Cardiac fibroblast (primary cell): Measurements from ENCODE around the gene MAST3.
"Not testable (repeated sequence)": the region's sequence is repeated elsewhere in the genome, so short reads cannot be mapped to it uniquely, and the experiment has no call there.

Experiments
- DNase-seq, 2 donors: peaks; one replicate each; pipeline versions ENCODE4 v3.0.0 to v3.0.0-alpha.2; 2010; ENCODE audit warnings: low read depth in 2 of 2
- H3K4me3 ChIP-seq, 2 donors: replicated peaks in 1 of 2; 1 replicate in 1 of 2; 2 replicates in 1 of 2; pipeline ENCODE4 v1.5.1; 2011; ENCODE audit warnings: low read depth in 2 of 2, low read length in 2 of 2, mild to moderate bottlenecking in 2 of 2, moderate library complexity in 1 of 2
- TF ChIP-seq, protein P1 (sequence below): IDR thresholded peaks from one replicate; pipeline ENCODE4 v1.5.1; 2011; ENCODE audit warnings: low read depth, mild to moderate bottlenecking, low read length, inconsistent platforms

MAST3 gene

DNA sequence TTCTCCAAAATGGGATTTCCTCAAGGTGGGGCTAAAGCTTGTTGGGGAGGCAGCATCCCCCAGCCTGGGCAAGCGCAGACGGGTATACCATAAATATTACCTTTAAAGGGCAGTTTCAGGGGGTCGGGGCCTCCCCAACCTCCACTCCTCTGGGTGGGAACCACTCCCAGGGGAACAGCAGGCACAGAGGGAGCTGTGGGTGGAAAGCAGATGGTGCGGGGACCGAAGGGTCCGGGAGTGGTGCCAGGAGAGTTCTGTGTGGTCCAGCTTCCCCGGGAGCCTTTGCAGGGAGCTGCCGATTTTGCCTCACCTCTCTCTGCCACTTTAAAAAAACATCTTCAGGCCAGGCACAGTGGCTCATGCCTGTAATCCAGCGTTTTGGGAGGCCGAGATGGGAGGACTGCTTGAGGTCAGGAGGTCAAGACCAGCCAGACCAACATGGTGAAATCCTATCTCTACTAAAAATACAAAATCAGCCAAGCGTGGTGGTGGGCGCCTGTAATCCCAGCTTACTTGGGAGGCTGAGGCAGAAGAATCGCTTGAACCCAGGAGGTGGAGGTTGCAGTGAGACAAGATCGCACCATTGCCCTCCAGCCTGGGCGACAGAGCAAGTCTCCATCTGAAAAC lies 5.5 kb downstream of the MAST3 start:
- H3K4me3 ChIP-seq: no peak overlapping the region
- TF ChIP-seq, protein P1, sequence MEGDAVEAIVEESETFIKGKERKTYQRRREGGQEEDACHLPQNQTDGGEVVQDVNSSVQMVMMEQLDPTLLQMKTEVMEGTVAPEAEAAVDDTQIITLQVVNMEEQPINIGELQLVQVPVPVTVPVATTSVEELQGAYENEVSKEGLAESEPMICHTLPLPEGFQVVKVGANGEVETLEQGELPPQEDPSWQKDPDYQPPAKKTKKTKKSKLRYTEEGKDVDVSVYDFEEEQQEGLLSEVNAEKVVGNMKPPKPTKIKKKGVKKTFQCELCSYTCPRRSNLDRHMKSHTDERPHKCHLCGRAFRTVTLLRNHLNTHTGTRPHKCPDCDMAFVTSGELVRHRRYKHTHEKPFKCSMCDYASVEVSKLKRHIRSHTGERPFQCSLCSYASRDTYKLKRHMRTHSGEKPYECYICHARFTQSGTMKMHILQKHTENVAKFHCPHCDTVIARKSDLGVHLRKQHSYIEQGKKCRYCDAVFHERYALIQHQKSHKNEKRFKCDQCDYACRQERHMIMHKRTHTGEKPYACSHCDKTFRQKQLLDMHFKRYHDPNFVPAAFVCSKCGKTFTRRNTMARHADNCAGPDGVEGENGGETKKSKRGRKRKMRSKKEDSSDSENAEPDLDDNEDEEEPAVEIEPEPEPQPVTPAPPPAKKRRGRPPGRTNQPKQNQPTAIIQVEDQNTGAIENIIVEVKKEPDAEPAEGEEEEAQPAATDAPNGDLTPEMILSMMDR: no peak

DNA sequence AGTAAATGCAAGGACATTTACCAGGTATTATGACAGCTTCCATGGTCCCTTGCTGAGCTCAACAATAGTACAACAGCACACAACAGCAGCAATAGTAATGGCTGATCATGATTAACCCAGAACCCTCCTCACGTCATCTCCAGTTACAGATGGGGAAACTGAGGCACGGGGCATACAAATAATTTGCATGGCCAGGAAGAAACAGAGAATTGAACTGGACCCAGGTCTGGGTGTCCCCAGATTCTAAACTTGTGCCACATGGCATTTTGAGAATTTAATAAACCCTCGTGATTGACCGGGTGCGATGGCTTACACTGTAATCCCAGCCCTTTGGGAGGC lies 7.2 kb downstream of the MAST3 start:
- TF ChIP-seq, protein P1: no peak
- peak overlapping the region; percentile 25 to 50 for H3K4me3 ChIP-seq
- DNase-seq: no peak

More for the DNA sequence above, 5.5 kb downstream of the MAST3 start:
- DNase-seq: no peak

DNA sequence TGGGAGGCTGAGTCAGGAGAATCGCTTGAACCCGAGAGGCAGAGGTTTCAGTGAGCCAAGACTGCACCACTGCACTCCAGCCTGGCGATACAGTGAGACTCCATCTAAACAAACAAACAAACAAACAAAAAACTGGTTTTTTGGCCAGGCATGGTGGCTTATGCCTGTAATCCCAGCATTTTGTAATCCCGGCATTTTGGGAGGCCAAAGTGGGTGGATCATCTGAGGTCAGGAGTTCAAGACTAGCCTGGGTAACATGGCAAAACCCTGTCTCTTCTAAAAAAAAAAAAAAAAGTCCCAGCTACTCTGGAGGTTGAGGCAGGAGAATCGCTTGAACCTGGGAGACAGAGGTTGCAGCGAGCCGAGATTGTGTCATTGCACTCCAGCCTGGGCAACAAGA lies 7.7 kb downstream of the MAST3 start:
- not testable (repeated sequence) for DNase-seq, H3K4me3 ChIP-seq

DNA sequence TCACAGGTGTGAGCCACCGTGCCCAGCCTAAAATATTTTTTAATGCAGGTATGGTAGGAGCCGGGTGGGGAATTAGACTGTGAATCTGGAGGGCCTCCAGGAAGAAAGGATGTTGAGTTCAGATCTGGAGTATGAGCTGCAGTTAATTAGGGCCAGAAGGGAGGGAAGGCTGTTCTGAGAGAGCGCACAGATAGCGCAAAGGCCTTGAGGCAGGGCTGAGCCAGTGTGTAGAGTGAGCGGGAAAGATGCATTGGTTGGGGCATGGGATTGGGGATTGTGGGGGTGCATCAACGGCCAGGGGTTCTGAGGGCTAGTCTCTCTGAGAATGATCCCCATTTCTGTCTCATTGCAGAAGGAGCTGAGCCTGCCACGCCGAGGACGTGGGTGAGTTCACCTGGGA lies 9.7 kb downstream of the MAST3 start:
- TF ChIP-seq, protein P1: no peak
- no peak overlapping the region for H3K4me3 ChIP-seq

DNA sequence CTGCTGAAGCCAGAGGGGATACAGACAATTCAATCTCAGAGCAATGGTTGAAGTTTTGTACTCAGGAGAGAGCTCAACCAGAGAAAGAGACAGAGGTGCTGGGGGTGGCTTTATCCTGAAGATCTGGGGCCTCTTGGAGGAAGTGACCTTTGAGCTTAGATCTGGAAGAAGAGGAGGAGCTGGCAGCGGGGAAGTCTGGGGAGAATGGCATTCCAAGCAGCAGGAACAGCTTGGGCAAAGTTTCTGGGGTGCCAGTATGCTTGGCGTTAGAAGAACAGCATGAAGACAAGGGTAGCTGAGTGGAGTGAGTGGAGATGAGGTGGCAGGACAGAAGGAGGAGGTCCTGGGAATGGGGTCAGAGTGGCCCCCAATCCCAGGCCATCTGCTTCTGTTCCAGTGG lies 11.3 kb downstream of the MAST3 start:
- TF ChIP-seq, protein P1: no peak
- no peak for DNase-seq
- no peak overlapping the region for H3K4me3 ChIP-seq

More for the DNA sequence above, 9.7 kb downstream of the MAST3 start:
- no peak for DNase-seq

DNA sequence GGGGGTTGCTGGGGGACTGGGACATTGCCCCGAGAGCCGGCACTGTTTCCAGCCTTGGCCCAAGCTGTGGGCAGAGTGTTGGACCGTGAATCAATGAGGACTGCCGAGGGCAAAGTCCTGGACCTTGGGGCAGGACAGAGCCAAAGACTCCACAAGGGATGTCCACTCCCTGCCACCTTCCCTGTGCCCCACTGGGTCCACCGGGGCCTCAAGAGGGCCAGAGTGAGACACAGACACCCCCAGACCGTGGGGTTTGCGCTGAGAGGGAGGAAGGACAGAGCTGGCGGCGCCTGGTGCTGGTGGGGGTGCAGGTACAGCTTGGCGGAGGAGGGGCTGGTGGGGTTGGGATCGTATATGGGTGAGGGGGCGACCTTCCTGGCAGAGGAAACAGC lies 11.8 kb downstream of the MAST3 start:
- TF ChIP-seq, protein P1: no peak
- peak overlapping the region; percentile 78 to 82 for H3K4me3 ChIP-seq
- DNase-seq: no peak

DNA sequence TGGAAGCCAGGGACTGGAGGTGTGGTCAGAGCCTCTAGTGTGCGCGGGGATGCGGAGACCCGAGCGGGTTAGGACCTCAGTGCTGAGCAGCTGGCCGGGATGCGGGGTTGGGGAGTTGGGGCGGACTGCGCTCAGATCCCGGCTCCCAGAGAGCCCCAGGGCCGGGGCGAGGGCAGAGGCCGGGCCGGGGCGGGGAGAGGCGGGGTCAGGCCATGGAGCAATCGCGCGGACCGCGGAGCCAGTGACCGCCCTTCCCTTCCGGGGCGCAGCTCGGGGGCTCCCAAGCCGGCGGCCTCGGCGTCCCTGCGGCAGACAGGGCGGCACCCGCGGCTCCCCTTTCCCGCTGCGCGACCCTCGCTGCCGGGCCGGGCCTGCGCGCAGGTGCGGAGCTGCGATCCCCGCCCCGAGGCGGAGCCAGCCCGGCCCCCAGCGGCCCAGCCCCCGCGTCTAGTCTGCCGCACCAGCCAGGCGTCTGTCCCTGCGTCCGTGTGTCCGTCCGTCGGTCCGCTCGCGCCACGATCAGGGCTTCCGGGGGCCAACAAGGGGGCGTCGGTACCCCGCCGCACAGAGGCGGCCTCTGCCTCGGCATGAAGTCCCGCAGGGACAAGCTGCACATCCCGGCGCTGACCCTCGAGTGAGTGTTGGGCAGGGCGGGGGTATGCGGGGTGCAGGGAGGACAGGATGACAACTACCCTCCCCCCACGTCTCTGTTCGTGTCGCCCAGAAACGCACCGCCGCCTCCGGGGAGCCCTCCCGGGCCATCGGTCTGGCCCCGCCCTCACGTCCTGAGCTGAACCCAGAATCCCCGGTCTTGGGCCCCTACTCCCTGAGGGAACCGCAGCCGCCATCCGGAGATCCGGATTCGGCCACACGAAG lies 12.4 kb downstream of the MAST3 start:
- peak overlapping the region; percentile 78 to 82 for H3K4me3 ChIP-seq
- DNase-seq: no peak
- TF ChIP-seq, protein P1: no peak
